Calu3 (cell line): ENCODE data around the gene GRK1. TPM values are rescaled to one million over a fixed set of nuclear protein-coding genes. Genes with fewer than 3 reads are reported as not detected.
"Not testable (repeated sequence)": the region's sequence is repeated elsewhere in the genome, so short reads cannot be mapped to it uniquely, and the experiment has no call there.

ENCODE experiments used
- BruUV-seq: library from RNA; stranded (reverse); fragments of 400-500 nt; replicated peaks from 2 replicates; lab custom pipeline; 2021; lab: Mats Ljungman, UMichigan
- CTCF ChIA-PET: fragments of 300-600 bp; sonication (Branson Sonifier 250); formaldehyde crosslinking; loops from one replicate; lab custom pipeline; 2022; ENCODE audit warnings: antibody characterized with exemption; lab: Charles Lee
- DNase-seq: peaks from one replicate; pipeline ENCODE4 v3.0.0; 2022
- H3K27ac Mint-ChIP-seq: one replicate; pipeline ENCODE4 v1.8.0; 2022; ENCODE audit warnings: mixed read lengths; ENCODE audit not compliant: unreplicated experiment
- H3K27me3 Mint-ChIP-seq: one replicate; pipeline ENCODE4 v1.8.0; 2022; ENCODE audit warnings: mixed read lengths; ENCODE audit not compliant: unreplicated experiment
- H3K36me3 Mint-ChIP-seq: one replicate; pipeline ENCODE4 v1.8.0; 2022; ENCODE audit warnings: mild to moderate bottlenecking, moderate library complexity, mixed read lengths; ENCODE audit not compliant: insufficient read depth, unreplicated experiment
- H3K4me1 Mint-ChIP-seq: one replicate; pipeline ENCODE4 v1.8.0; 2022; ENCODE audit warnings: mild to moderate bottlenecking, low read depth, mixed read lengths; ENCODE audit not compliant: unreplicated experiment
- H3K4me3 Mint-ChIP-seq: one replicate; pipeline ENCODE4 v1.8.0; 2022; ENCODE audit warnings: mild to moderate bottlenecking, low read depth, moderate library complexity, mixed read lengths; ENCODE audit not compliant: unreplicated experiment
- H3K9me3 Mint-ChIP-seq: one replicate; pipeline ENCODE4 v1.8.0; 2022; ENCODE audit warnings: low read depth, mixed read lengths; ENCODE audit not compliant: unreplicated experiment
- CTCF ChIP-seq: fragments of 200-600 bp; IDR thresholded peaks from one replicate; pipeline ENCODE4 v1.8.0; 2022; ENCODE audit warnings: antibody characterized with exemption; ENCODE audit not compliant: unreplicated experiment
- intact Hi-C: fragments of 100-400 bp; cut with micrococcal nuclease; formaldehyde crosslinking; loops from one replicate; pipeline ENCODE4 v1.10.0; 2022; ENCODE audit not compliant: unreplicated experiment
- total RNA-seq: library from RNA; stranded (reverse); gene quantifications from 2 replicates; pipeline ENCODE4 v1.2.3, GENCODE V29; 2022

GRK1 gene
- total RNA-seq, 1 experiment from 2014 or later: not detected

GRCh38 chr13:113751491-113751890 is 84.5 kb downstream of the GRK1 start:
- CTCF ChIA-PET: no interaction called here
- no TSS peak for BruUV-seq
- no peak for DNase-seq
- intact Hi-C loops: no loop called here
- no peaks in the 10 kb centered on the region for H3K9me3 Mint-ChIP-seq
- TF ChIP-seq CTCF: no peak
- no peak overlapping the region for H3K4me3 Mint-ChIP-seq
- H3K27me3 Mint-ChIP-seq: peaks cover 12% of the 10 kb centered on the region
- no peaks in the 10 kb centered on the region for H3K36me3 Mint-ChIP-seq
- no peak overlapping the region for H3K27ac Mint-ChIP-seq
- no peaks in the 10 kb centered on the region for H3K4me1 Mint-ChIP-seq

- DNase-seq, H3K4me1 Mint-ChIP-seq, CTCF ChIA-PET, BruUV-seq, H3K36me3 Mint-ChIP-seq, H3K27ac Mint-ChIP-seq, H3K9me3 Mint-ChIP-seq, intact Hi-C loops, H3K4me3 Mint-ChIP-seq: not testable (repeated sequence)
- H3K27me3 Mint-ChIP-seq: peaks cover 12% of the 10 kb centered on the region
Observed at GRCh38 chr13:113752211-113752986, 85.4 kb downstream of the GRK1 start.

- no peak for DNase-seq
- H3K9me3 Mint-ChIP-seq: no peaks in the 10 kb centered on the region
- H3K27me3 Mint-ChIP-seq: peaks cover 12% of the 10 kb centered on the region
- H3K36me3 Mint-ChIP-seq: no peaks in the 10 kb centered on the region
- intact Hi-C loops: no loop called here
- no peak for TF ChIP-seq CTCF
- no TSS peak for BruUV-seq
- H3K4me3 Mint-ChIP-seq: no peak overlapping the region
- no peak overlapping the region for H3K27ac Mint-ChIP-seq
- no peaks in the 10 kb centered on the region for H3K4me1 Mint-ChIP-seq
- CTCF ChIA-PET: no interaction called here
Observed at GRCh38 chr13:113753171-113753570, 86.2 kb downstream of the GRK1 start.

- CTCF ChIA-PET: no interaction called here
- H3K27me3 Mint-ChIP-seq: peaks cover 18% of the 10 kb centered on the region
- no peak overlapping the region for H3K4me3 Mint-ChIP-seq
- H3K9me3 Mint-ChIP-seq: no peaks in the 10 kb centered on the region
- no TSS peak for BruUV-seq
- H3K4me1 Mint-ChIP-seq: peaks cover 2% of the 10 kb centered on the region
- no peak for TF ChIP-seq CTCF
- H3K27ac Mint-ChIP-seq: no peak overlapping the region
- intact Hi-C loops: no loop called here
- no peak for DNase-seq
- H3K36me3 Mint-ChIP-seq: no peaks in the 10 kb centered on the region
Observed at GRCh38 chr13:113754242-113754641, 87.2 kb downstream of the GRK1 start.

GRCh38 chr13:113754691-113755090 is 87.7 kb downstream of the GRK1 start:
- Mint-ChIP-seq H3K4me3 (no peak overlapping the region), H3K4me1 (peaks cover 6% of the 10 kb centered on the region), H3K36me3 (no peaks in the 10 kb centered on the region), H3K27ac (no peak overlapping the region), H3K27me3 (peaks cover 22% of the 10 kb centered on the region), H3K9me3 (no peaks in the 10 kb centered on the region)
- no peak for DNase-seq
- BruUV-seq: no TSS peak
- intact Hi-C loops: no loop called here
- TF ChIP-seq CTCF: no peak
- CTCF ChIA-PET: no interaction called here
